GM10266 (cell line): ENCODE results near the gene PLA2G4D.

Experiments used
- DNase-seq: peaks from one replicate; pipeline ENCODE4 v3.0.0; 2012; ENCODE audit errors: extremely low spot score
- TF ChIP-seq, protein P1 (sequence below): IDR thresholded peaks from 2 replicates; pipeline ENCODE4 v1.5.1; 2012; ENCODE audit warnings: mild to moderate bottlenecking, low read depth; ENCODE audit not compliant: control insufficient read depth, insufficient read depth; ENCODE audit errors: missing control alignments

The PLA2G4D gene

DNA sequence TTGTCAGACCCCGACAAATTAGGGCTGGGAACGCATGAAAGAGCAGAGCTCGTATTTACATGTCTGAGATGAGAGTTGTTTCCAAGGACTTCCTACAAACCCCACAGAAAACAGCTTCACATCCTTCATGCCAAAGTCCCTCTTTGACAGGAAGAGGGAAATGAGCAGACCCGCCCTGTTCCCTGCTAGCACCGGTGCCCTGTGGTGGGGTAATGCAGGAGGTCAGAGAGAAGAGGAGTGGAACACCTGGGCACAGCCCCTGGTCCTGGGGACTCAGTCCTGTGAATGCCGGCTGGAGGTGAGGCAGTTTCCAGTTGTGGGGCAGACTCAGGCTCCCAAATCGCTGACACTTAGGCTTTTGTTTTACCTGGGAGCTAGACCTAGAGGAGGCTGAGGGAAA is 4.0 kb downstream of the PLA2G4D start:
- no peak for DNase-seq
- TF ChIP-seq, protein P1, sequence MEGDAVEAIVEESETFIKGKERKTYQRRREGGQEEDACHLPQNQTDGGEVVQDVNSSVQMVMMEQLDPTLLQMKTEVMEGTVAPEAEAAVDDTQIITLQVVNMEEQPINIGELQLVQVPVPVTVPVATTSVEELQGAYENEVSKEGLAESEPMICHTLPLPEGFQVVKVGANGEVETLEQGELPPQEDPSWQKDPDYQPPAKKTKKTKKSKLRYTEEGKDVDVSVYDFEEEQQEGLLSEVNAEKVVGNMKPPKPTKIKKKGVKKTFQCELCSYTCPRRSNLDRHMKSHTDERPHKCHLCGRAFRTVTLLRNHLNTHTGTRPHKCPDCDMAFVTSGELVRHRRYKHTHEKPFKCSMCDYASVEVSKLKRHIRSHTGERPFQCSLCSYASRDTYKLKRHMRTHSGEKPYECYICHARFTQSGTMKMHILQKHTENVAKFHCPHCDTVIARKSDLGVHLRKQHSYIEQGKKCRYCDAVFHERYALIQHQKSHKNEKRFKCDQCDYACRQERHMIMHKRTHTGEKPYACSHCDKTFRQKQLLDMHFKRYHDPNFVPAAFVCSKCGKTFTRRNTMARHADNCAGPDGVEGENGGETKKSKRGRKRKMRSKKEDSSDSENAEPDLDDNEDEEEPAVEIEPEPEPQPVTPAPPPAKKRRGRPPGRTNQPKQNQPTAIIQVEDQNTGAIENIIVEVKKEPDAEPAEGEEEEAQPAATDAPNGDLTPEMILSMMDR = no peak

DNA sequence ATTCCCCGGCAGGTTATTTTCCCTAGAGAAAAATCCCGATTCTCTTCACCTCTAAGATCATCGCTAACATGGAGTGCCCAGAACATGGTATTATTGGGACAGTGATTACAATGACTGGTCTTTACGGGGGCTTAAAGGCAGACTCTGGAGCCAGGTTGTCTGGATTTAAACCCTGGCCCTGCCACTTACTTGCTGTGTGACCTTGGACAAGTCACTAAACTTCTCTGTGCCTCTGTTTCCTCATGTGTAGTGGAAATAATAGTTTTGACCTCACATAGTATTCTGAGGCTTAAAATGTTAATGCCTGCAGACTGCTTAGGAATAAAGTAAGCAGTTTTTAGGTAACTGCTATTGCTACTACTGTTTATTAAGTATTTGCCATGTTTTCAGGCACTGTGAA is 4.4 kb downstream of the PLA2G4D start:
- TF ChIP-seq, protein P1 = no peak
- DNase-seq = no peak

DNA sequence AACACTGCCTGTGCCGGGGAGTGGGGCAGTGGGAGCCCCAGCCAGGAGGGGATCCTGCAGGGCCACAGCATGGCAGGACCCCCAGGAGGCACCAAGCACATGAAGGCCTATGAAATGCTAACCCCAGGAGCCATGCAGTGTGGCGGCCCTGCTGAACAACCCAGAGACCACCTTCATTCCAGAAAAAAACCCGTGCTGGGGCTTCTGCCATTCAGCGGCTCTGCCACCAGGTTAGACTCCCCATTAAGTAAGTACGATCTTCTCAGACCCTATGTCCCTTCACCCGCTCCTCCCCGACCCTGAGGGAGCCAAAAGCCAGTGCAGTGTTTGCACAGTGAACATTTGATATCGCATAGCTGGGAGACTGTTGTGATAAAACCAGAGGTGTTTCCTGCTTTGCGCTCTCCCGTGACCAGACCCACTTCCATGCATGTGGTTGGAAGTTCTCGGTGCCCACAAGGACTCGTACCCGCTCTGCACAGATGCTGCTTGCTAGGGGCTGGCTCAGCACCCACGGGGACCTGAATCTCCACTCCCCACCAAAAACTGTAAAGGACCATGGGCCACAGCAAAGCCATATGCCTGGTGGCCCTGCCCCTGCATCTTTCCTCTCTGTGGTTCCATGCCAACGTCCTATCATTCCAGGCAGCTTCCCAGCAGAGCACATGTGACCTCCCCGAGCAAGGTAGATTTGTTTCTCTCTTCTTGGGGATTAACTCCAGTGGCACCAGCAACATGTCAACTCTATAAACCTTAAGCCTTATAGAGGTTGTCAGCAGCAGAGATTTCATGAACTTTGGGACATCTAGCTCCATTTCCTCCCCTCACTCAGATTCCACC is 5.3 kb downstream of the PLA2G4D start:
- no peak for DNase-seq
- TF ChIP-seq, protein P1 = no peak

DNA sequence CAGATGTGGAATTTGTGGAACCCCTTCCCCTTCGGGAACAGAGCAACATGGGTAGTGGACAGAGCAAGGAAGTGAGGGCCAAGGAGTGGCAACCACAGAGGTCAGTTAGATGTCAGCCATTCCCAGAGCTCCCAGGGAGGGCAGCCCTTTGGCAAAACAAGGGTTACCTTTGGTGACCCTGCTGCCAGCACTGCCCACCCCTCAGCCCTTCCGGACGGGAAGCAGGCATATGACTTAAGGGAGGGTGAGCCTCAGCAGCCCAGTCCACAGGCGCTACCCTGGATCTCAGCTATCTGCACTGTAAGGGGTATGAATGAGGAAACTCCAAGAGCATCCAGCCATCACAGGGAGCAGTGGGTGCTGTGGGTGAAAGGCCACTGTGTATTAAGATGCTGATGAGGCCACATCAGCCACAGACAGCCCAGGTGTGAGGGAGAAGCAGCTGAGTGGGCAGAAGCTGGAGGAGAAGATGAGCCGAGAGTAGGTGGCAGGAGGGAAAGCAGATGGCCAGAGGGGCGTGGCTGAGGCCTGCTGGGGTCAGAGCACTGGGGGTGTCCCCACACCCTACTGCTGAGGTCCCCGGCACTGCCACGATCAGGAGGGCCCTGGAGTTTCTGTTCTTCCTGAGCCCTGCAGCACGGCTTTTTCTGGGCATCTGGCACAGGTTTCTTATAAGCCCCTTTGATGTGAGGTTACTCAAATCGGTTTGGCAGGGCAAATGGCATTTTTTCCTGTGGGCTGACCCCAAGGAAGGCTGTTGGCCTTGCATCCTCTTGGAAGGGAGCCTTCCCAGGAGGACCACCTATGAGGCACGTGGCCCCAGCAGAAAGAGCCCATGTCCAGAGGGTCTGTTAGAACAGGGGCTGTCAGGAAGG is 6.2 kb downstream of the PLA2G4D start:
- DNase-seq = no peak
- TF ChIP-seq, protein P1 = no peak

DNA sequence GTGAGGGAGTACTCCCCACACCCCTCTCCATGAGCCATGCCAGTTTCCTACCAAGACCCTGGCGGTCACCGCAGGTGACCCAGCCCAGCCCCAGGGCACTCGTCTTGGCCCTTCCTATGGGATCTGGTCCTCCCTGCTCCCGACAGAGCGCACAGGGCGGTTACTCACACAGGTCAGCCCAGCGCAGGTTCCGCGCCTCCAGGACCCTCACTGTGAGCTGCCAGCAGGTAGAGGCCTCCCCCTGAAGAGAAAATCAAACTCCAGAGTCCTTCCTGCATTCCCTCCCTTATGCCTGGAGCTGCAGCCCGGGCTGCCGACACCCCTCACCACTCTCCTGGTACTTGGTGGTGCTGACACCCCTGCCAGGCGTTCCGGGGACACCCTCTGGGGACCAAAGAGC is 6.9 kb downstream of the PLA2G4D start:
- no peak for DNase-seq
- TF ChIP-seq, protein P1 = no peak

DNA sequence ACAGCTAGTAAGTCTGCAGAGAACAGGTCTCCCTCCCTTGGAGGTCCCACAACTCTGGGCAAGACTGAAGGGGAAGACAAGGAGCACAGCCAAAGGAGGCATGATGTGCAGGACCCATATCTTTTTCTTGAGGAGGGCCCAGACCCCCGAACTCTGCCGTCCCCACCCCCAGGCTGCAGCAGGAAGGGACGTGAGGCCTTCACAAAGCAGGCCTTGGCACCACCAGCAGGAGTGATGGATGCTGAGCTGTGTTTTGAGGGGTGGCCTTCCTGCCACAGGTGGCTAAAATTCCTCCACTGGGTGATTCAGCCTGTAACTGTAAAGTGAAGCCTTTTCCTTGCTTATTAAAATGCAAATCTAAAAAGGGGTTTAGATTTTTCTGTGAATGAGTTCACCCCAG is 8.6 kb downstream of the PLA2G4D start:
- no peak for DNase-seq
- TF ChIP-seq, protein P1 = no peak

DNA sequence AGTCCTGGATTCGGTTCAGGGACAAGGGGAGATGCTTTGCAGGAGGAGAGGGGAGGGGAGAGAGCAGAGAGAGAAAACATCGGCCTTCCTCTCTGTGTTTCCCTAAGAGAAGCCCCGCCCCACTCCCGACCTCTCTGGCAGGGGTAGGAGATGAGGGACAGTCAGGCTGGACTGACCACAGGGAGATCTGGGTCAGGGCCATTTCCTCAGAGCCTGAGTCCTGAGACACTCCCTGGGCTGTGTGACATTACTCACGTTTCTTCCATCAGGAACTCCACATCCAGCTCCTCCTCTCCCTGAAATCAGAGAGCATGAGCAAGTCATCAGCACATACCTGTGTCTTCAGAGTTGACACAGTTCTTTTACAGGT is 9.1 kb downstream of the PLA2G4D start:
- TF ChIP-seq, protein P1 = no peak
- DNase-seq = no peak
